ENCODE results near the gene NUBP1.
"Not testable (repeated sequence)": the region's sequence is repeated elsewhere in the genome, so short reads cannot be mapped to it uniquely, and the experiment has no call there.

NUBP1 gene

GRCh38 chr16:10740000-10740844 lies 3.4 kb upstream of the NUBP1 start:
- CTCF ChIA-PET = interaction anchor here (0.6 to 7.6 kb wide), 4 partner anchors 178 to 425 kb away, joined by 3 to 80 read pairs (median 6); no protein-coding TSS in a partner anchor
- H3K27ac ChIP-seq (ENCODE audit: insufficient read depth in 1 of 2, low read depth in 1 of 2, low read length in 2 of 2, poor library complexity in 1 of 2, severe bottlenecking in 2 of 2) = no peak overlapping the region
- no peak overlapping the region for H3K4me3 ChIP-seq (ENCODE audit: control insufficient read depth in 1 of 7, extremely low read depth in 1 of 7, insufficient read depth in 4 of 7, low read depth in 2 of 7, low read length in 6 of 7)
- no peaks in the 10 kb centered on the region for H3K27me3 ChIP-seq (replicated peaks in 2 of 5; ENCODE audit: control insufficient read depth in 4 of 5, insufficient read depth in 5 of 5, low read length in 4 of 5)
- WGBS (ENCODE audit: insufficient coverage) = 96% methylated on average over 7 of the region's 10 CpGs
- H3K4me1 ChIP-seq (ENCODE audit: control extremely low read depth in 1 of 4, control insufficient read depth in 4 of 4, insufficient read depth in 4 of 4, low read length in 3 of 4) = peaks cover 5 to 23% (median 16%) of the 10 kb centered on the region in 4 experiments
- no peak for DNase-seq
- POLR2A ChIA-PET = no interaction called here
- H3K9me3 ChIP-seq (ENCODE audit: control extremely low read depth in 1 of 5, control insufficient read depth in 4 of 5, insufficient read depth in 2 of 5, low read depth in 1 of 5, low read length in 4 of 5) = no peaks in the 10 kb centered on the region
- H3K36me3 ChIP-seq (ENCODE audit: control insufficient read depth in 4 of 4, insufficient read depth in 4 of 4, low read length in 3 of 4) = peaks cover 0 to under 1% (median 0%) of the 10 kb centered on the region in 4 experiments

GRCh38 chr16:10740845-10741208 lies 2.8 kb upstream of the NUBP1 start:
- no peak for DNase-seq
- Histone ChIP-seq H3K4me3 (ENCODE audit: control insufficient read depth in 1 of 7, extremely low read depth in 1 of 7, insufficient read depth in 4 of 7, low read depth in 2 of 7, low read length in 6 of 7) (no peak overlapping the region), H3K27me3 (replicated peaks in 2 of 5; ENCODE audit: control insufficient read depth in 4 of 5, insufficient read depth in 5 of 5, low read length in 4 of 5) (no peaks in the 10 kb centered on the region), H3K4me1 (ENCODE audit: control extremely low read depth in 1 of 4, control insufficient read depth in 4 of 4, insufficient read depth in 4 of 4, low read length in 3 of 4) (peaks cover 5 to 23% (median 16%) of the 10 kb centered on the region in 4 experiments), H3K27ac (ENCODE audit: insufficient read depth in 1 of 2, low read depth in 1 of 2, low read length in 2 of 2, poor library complexity in 1 of 2, severe bottlenecking in 2 of 2) (no peak overlapping the region), H3K36me3 (ENCODE audit: control insufficient read depth in 4 of 4, insufficient read depth in 4 of 4, low read length in 3 of 4) (peaks cover 0 to 6% (median 1%) of the 10 kb centered on the region in 4 experiments), H3K9me3 (ENCODE audit: control extremely low read depth in 1 of 5, control insufficient read depth in 4 of 5, insufficient read depth in 2 of 5, low read depth in 1 of 5, low read length in 4 of 5) (no peaks in the 10 kb centered on the region)
- POLR2A ChIA-PET = no interaction called here
- WGBS (ENCODE audit: insufficient coverage) = 80% methylated on average over 2 of the region's 2 CpGs
- CTCF ChIA-PET = interaction anchor here (1.5 to 7.6 kb wide), 3 partner anchors 177 to 426 kb away, joined by 3 to 80 read pairs (median 8); no protein-coding TSS in a partner anchor

- H3K4me1 ChIP-seq (ENCODE audit: control extremely low read depth in 1 of 4, control insufficient read depth in 4 of 4, insufficient read depth in 4 of 4, low read length in 3 of 4) = peaks cover 5 to 23% (median 16%) of the 10 kb centered on the region in 4 experiments
- H3K9me3 ChIP-seq (ENCODE audit: control extremely low read depth in 1 of 5, control insufficient read depth in 4 of 5, insufficient read depth in 2 of 5, low read depth in 1 of 5, low read length in 4 of 5); POLR2A ChIA-PET; H3K4me3 ChIP-seq (ENCODE audit: control insufficient read depth in 1 of 7, extremely low read depth in 1 of 7, insufficient read depth in 4 of 7, low read depth in 2 of 7, low read length in 6 of 7); H3K27me3 ChIP-seq (replicated peaks in 2 of 5; ENCODE audit: control insufficient read depth in 4 of 5, insufficient read depth in 5 of 5, low read length in 4 of 5); DNase-seq; H3K27ac ChIP-seq (ENCODE audit: insufficient read depth in 1 of 2, low read depth in 1 of 2, low read length in 2 of 2, poor library complexity in 1 of 2, severe bottlenecking in 2 of 2); H3K36me3 ChIP-seq (ENCODE audit: control insufficient read depth in 4 of 4, insufficient read depth in 4 of 4, low read length in 3 of 4): not testable (repeated sequence)
- CTCF ChIA-PET = interaction anchor here (1.5 to 7.6 kb wide), 3 partner anchors 177 to 426 kb away, joined by 3 to 80 read pairs (median 8); no protein-coding TSS in a partner anchor
- 98% methylated on average over 8 of the region's 10 CpGs for WGBS (ENCODE audit: insufficient coverage)
Observed at GRCh38 chr16:10741249-10741648, 2.4 kb upstream of the NUBP1 start.

DNA sequence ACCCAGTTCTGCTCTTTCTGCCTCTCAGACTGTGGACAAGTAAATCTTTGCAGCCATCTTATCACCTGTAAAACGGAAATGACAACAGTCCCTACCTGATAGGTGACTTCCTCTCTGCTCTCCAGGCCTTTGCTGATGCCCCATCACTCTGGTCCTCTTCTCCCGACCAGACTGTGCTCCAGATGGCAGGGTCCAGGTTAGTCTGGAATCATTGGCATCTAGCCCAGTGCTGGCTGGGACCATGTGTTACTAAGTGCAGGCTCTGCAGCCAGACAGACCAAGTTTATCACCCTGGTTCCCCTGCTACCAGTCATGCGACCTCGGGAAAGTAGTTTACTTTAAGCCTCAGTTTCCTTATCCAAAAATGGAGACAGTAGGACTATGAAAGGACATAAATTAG lies 1.8 kb upstream of the NUBP1 start:
- H3K36me3 ChIP-seq (ENCODE audit: control insufficient read depth in 4 of 4, insufficient read depth in 4 of 4, low read length in 3 of 4) = peaks cover 0 to 8% (median 2%) of the 10 kb centered on the region in 4 experiments
- no peak for DNase-seq
- ChIA-PET CTCF (interaction anchor here (1.1 kb wide), 1 partner anchor 226 kb away, joined by 4 read pairs; no protein-coding TSS in a partner anchor), POLR2A (no interaction called here)
- H3K27ac ChIP-seq (ENCODE audit: insufficient read depth in 1 of 2, low read depth in 1 of 2, low read length in 2 of 2, poor library complexity in 1 of 2, severe bottlenecking in 2 of 2) = no peak overlapping the region
- peaks cover 5 to 23% (median 16%) of the 10 kb centered on the region in 4 experiments for H3K4me1 ChIP-seq (ENCODE audit: control extremely low read depth in 1 of 4, control insufficient read depth in 4 of 4, insufficient read depth in 4 of 4, low read length in 3 of 4)
- no peaks in the 10 kb centered on the region for H3K9me3 ChIP-seq (ENCODE audit: control extremely low read depth in 1 of 5, control insufficient read depth in 4 of 5, insufficient read depth in 2 of 5, low read depth in 1 of 5, low read length in 4 of 5)
- no peak overlapping the region for H3K4me3 ChIP-seq (ENCODE audit: control insufficient read depth in 1 of 7, extremely low read depth in 1 of 7, insufficient read depth in 4 of 7, low read depth in 2 of 7, low read length in 6 of 7)
- no peaks in the 10 kb centered on the region for H3K27me3 ChIP-seq (replicated peaks in 2 of 5; ENCODE audit: control insufficient read depth in 4 of 5, insufficient read depth in 5 of 5, low read length in 4 of 5)
- WGBS (ENCODE audit: insufficient coverage) = 80% methylated on average over 4 of the region's 4 CpGs

GRCh38 chr16:10743227-10743609 lies 424 bp upstream of the NUBP1 start:
- peaks cover 0 to 16% (median 9%) of the 10 kb centered on the region in 4 experiments for H3K36me3 ChIP-seq (ENCODE audit: control insufficient read depth in 4 of 4, insufficient read depth in 4 of 4, low read length in 3 of 4)
- WGBS (ENCODE audit: insufficient coverage) = 15% methylated on average over 3 of the region's 5 CpGs
- no peaks in the 10 kb centered on the region for H3K9me3 ChIP-seq (ENCODE audit: control extremely low read depth in 1 of 5, control insufficient read depth in 4 of 5, insufficient read depth in 2 of 5, low read depth in 1 of 5, low read length in 4 of 5)
- CTCF ChIA-PET = interaction anchor here (1.0 to 1.6 kb wide), 3 partner anchors 174 to 228 kb away, joined by 3 to 4 read pairs (median 3); no protein-coding TSS in a partner anchor
- H3K27ac ChIP-seq (ENCODE audit: insufficient read depth in 1 of 2, low read depth in 1 of 2, low read length in 2 of 2, poor library complexity in 1 of 2, severe bottlenecking in 2 of 2) = peak overlapping the region; percentile 93 to 97
- H3K4me3 ChIP-seq (ENCODE audit: control insufficient read depth in 1 of 7, extremely low read depth in 1 of 7, insufficient read depth in 4 of 7, low read depth in 2 of 7, low read length in 6 of 7) = peak overlapping the region in 6 of 7 experiments; percentile 66 to 93 (median 78)
- DNase-seq = no peak
- H3K27me3 ChIP-seq (replicated peaks in 2 of 5; ENCODE audit: control insufficient read depth in 4 of 5, insufficient read depth in 5 of 5, low read length in 4 of 5) = no peaks in the 10 kb centered on the region
- peaks cover 5 to 18% (median 14%) of the 10 kb centered on the region in 4 experiments for H3K4me1 ChIP-seq (ENCODE audit: control extremely low read depth in 1 of 4, control insufficient read depth in 4 of 4, insufficient read depth in 4 of 4, low read length in 3 of 4)
- POLR2A ChIA-PET = interaction anchor here (1.1 kb wide), 1 partner anchor 144 kb away, joined by 4 read pairs; no protein-coding TSS in a partner anchor

DNA sequence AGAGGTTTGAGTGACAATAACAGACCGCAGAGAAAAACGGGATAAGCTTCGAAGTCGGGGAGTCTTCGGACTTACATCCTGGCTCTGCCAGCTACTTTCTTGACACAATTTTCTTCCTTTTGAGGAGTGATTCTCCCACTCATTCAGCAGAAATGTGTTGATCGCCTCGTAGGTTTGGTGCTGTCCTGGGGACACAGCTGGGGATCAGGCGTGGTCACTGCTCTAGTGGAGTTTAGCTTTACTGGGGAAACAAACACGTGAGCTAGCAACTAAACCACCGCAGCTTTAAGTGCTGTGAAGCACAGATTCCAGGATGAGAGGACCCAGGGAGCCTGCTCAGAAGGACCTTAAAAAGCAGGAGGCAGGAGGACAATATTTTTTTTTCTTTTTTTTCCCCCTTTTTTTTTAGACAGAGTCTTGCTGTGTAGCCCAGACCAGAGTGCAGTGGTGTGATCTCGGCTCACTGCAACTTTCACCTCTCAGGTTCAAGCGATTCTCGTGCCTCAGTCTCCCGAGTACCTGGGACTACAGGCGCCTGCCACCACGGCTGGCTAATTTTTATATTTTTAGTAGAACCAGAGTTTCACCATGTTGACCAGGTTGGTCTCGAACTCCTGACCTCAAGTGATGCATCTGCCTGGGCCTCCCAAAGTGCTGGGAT lies 858 bp downstream of the NUBP1 start:
- peak overlapping the region in 1 of 2 experiments; percentile 97 for H3K27ac ChIP-seq (ENCODE audit: insufficient read depth in 1 of 2, low read depth in 1 of 2, low read length in 2 of 2, poor library complexity in 1 of 2, severe bottlenecking in 2 of 2)
- POLR2A ChIA-PET = interaction anchor here (1.1 kb wide), 1 partner anchor 143 kb away, joined by 4 read pairs; no protein-coding TSS in a partner anchor
- no peak for DNase-seq
- H3K4me3 ChIP-seq (ENCODE audit: control insufficient read depth in 1 of 7, extremely low read depth in 1 of 7, insufficient read depth in 4 of 7, low read depth in 2 of 7, low read length in 6 of 7) = peak overlapping the region in 6 of 7 experiments; percentile 53 to 93 (median 76)
- CTCF ChIA-PET = interaction anchor here (1.6 kb wide), 1 partner anchor 175 kb away, joined by 3 read pairs; no protein-coding TSS in a partner anchor
- no peaks in the 10 kb centered on the region for H3K9me3 ChIP-seq (ENCODE audit: control extremely low read depth in 1 of 5, control insufficient read depth in 4 of 5, insufficient read depth in 2 of 5, low read depth in 1 of 5, low read length in 4 of 5)
- H3K4me1 ChIP-seq (ENCODE audit: control extremely low read depth in 1 of 4, control insufficient read depth in 4 of 4, insufficient read depth in 4 of 4, low read length in 3 of 4) = peaks cover 5 to 18% (median 14%) of the 10 kb centered on the region in 4 experiments
- H3K36me3 ChIP-seq (ENCODE audit: control insufficient read depth in 4 of 4, insufficient read depth in 4 of 4, low read length in 3 of 4) = peaks cover 3 to 25% (median 18%) of the 10 kb centered on the region in 4 experiments
- 44% methylated on average over 17 of the region's 17 CpGs for WGBS (ENCODE audit: insufficient coverage)
- no peaks in the 10 kb centered on the region for H3K27me3 ChIP-seq (replicated peaks in 2 of 5; ENCODE audit: control insufficient read depth in 4 of 5, insufficient read depth in 5 of 5, low read length in 4 of 5)

All from common myeloid progenitor, CD34-positive (primary cell).